Chondrocyte (in vitro differentiated cells): ENCODE data around the gene ARHGAP33. TPM values are rescaled to one million over a fixed set of nuclear protein-coding genes. Genes with fewer than 3 reads are reported as not detected.

ENCODE experiments used
- DNase-seq: peaks from one replicate; pipeline ENCODE4 v3.0.0; 2021; ENCODE audit warnings: mixed read lengths, low spot score
- H3K27ac Mint-ChIP-seq: one replicate; pipeline ENCODE4 v1.8.0; 2021; ENCODE audit warnings: mild to moderate bottlenecking, moderate library complexity, mixed read lengths; ENCODE audit not compliant: unreplicated experiment
- H3K27me3 Mint-ChIP-seq: 2 replicates; pipeline ENCODE4 v1.8.0; 2021; ENCODE audit warnings: low read depth, mixed read lengths
- H3K36me3 Mint-ChIP-seq: 2 replicates; pipeline ENCODE4 v1.8.0; 2021; ENCODE audit warnings: low read depth, mixed read lengths
- H3K4me1 Mint-ChIP-seq: 2 replicates; pipeline ENCODE4 v1.8.0; 2021; ENCODE audit warnings: low read depth, mild to moderate bottlenecking, mixed read lengths
- H3K4me3 Mint-ChIP-seq: one replicate; pipeline ENCODE4 v1.8.0; 2021; ENCODE audit warnings: mild to moderate bottlenecking, moderate library complexity, mixed read lengths; ENCODE audit not compliant: unreplicated experiment
- H3K9me3 Mint-ChIP-seq: 2 replicates; pipeline ENCODE4 v1.8.0; 2021; ENCODE audit warnings: low read depth, mixed read lengths
- total RNA-seq: library from RNA; stranded (reverse); gene quantifications from 3 replicates; pipeline ENCODE4 v1.2.1, GENCODE V29; 2021
- TF ChIP-seq, protein P1 (sequence below): fragments of 200-600 bp; sonication (generic); IDR thresholded peaks from 2 replicates; pipeline ENCODE4 v1.5.0; 2021; ENCODE audit warnings: antibody characterized with exemption, mild to moderate bottlenecking, moderate library complexity

Gene ARHGAP33
- total RNA-seq, 1 donor from 2014 or later = 8.5 TPM

DNA sequence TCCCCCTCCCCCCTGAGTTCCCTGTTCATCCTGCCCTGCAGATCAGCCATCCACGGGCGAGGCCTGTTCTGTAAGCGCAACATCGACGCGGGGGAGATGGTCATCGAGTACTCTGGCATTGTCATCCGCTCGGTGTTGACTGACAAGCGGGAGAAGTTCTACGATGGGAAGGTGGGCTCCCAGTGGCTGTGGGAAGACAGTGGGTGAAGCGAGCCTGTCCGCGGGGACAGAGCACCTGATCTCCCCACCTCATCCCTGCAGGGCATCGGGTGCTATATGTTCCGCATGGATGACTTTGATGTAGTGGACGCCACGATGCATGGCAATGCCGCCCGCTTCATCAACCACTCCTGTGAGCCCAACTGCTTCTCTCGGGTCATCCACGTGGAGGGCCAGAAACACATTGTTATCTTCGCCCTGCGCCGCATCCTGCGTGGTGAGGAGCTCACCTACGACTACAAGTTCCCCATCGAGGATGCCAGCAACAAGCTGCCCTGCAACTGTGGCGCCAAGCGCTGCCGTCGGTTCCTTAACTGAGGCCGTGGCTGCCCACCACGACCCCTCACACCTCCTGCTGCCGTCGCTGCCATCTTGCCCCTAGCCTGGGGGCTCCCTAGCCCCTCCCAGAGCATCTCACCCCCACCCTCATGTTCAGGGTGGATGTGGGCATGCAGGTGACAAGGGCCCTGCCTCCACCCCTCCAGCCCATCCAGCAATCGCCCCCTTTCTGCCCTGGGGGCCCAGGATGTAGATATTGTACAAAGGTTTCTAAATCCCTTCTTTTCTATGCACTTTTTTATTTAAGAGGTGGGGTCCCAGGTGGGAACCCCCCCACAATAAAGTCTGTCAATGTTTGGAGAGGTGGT is 37.1 kb upstream of the ARHGAP33 start:
- H3K36me3 Mint-ChIP-seq = peaks cover 19% of the 10 kb centered on the region

DNA sequence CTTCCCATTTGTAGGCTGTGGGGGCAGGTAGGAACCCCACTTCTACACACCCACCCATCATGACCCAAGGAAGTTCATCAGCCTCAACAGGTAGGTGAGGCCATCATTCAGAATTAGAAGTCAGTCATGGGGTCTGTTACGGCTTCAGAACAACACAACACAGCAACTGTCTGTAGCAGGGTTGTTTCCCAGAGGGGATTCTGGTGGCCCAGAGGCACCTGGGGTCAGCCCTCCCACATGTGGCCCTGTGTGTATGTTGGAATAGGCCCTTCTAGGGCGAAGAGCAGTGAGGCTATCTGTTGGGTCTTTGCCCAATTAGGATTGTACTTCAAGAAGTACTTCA is 36.5 kb upstream of the ARHGAP33 start:
- TF ChIP-seq, protein P1, sequence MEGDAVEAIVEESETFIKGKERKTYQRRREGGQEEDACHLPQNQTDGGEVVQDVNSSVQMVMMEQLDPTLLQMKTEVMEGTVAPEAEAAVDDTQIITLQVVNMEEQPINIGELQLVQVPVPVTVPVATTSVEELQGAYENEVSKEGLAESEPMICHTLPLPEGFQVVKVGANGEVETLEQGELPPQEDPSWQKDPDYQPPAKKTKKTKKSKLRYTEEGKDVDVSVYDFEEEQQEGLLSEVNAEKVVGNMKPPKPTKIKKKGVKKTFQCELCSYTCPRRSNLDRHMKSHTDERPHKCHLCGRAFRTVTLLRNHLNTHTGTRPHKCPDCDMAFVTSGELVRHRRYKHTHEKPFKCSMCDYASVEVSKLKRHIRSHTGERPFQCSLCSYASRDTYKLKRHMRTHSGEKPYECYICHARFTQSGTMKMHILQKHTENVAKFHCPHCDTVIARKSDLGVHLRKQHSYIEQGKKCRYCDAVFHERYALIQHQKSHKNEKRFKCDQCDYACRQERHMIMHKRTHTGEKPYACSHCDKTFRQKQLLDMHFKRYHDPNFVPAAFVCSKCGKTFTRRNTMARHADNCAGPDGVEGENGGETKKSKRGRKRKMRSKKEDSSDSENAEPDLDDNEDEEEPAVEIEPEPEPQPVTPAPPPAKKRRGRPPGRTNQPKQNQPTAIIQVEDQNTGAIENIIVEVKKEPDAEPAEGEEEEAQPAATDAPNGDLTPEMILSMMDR = no peak

More for the DNA sequence above, 37.1 kb upstream of the ARHGAP33 start:
- TF ChIP-seq, protein P1 = no peak
- peaks cover 9% of the 10 kb centered on the region for H3K4me1 Mint-ChIP-seq
- H3K9me3 Mint-ChIP-seq = no peaks in the 10 kb centered on the region
- H3K27me3 Mint-ChIP-seq = no peaks in the 10 kb centered on the region
- peak; percentile 82 for DNase-seq
- no peak overlapping the region for H3K27ac Mint-ChIP-seq
- H3K4me3 Mint-ChIP-seq = no peak overlapping the region

DNA sequence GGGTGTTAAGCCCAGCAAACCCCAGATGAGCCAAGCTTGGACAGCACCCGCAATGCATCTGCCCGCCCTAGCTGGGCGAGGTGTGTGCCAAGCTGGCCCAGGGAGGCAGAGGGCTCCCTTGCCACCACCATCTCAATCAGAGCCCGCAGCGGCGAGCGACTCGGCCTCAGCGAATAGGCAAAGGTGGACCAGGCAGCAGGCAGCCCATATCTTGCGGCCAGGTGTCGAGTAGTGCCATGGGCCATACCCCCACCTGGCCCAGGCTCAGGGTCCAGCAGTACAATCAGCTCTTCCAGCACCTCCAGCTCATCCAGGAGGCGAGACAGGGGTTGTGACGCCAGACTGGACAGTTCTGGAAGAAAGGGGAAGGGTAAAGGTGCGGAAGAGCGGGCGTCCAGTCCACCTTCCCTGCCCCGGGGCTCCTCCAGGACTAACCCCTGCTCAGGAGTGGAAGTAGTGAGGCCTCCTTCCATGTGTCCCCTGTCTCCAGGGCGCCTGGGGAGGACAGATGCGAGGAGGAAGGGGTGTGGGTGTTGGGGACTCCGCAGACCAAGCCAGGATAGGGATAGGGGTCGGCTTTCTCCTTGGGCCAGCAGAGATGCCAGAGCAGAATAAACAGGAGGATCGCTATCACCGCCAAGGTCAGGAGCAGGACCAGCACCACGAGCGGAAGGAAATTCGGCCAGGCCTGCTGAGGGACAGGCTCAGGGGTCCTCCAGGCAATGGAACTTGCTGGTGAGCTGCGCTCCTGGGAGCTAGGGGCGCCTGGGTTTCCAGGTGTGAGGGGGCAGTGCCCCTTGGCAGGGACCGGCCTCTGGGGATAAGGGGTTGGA is 35.9 kb upstream of the ARHGAP33 start:
- no peaks in the 10 kb centered on the region for H3K9me3 Mint-ChIP-seq
- peak; percentile 87 for DNase-seq
- peak overlapping the region; percentile 17 for H3K27ac Mint-ChIP-seq
- peaks cover 14% of the 10 kb centered on the region for H3K36me3 Mint-ChIP-seq
- H3K27me3 Mint-ChIP-seq = no peaks in the 10 kb centered on the region
- TF ChIP-seq, protein P1 = no peak
- H3K4me1 Mint-ChIP-seq = peaks cover 18% of the 10 kb centered on the region
- H3K4me3 Mint-ChIP-seq = peak overlapping the region; percentile 79

More for the DNA sequence above, 36.5 kb upstream of the ARHGAP33 start:
- no peak for DNase-seq
- Mint-ChIP-seq H3K27ac (no peak overlapping the region), H3K36me3 (peaks cover 19% of the 10 kb centered on the region), H3K4me1 (peaks cover 12% of the 10 kb centered on the region), H3K4me3 (no peak overlapping the region), H3K9me3 (no peaks in the 10 kb centered on the region), H3K27me3 (no peaks in the 10 kb centered on the region)

DNA sequence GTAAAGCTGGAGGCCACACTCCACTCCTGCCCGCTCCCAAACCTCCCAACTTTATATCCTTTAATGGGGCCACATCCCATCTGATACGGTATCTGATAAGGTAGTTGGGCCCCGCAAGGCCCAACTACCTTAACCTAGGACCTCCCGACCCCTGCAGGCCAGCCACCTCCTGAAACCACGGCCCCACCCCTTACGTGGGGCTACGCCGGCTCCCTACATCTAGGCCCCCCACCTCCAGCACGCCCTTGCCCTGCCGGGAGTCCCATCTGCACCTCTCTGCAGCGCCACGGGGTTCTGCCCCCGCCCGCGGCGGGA is 35.3 kb upstream of the ARHGAP33 start:
- peak overlapping the region; percentile 79 for H3K4me3 Mint-ChIP-seq
- no peaks in the 10 kb centered on the region for H3K27me3 Mint-ChIP-seq
- peaks cover 10% of the 10 kb centered on the region for H3K36me3 Mint-ChIP-seq
- peak overlapping the region; percentile 65 for H3K27ac Mint-ChIP-seq
- peaks cover 21% of the 10 kb centered on the region for H3K4me1 Mint-ChIP-seq
- no peaks in the 10 kb centered on the region for H3K9me3 Mint-ChIP-seq
- no peak for DNase-seq
- TF ChIP-seq, protein P1 = no peak

DNA sequence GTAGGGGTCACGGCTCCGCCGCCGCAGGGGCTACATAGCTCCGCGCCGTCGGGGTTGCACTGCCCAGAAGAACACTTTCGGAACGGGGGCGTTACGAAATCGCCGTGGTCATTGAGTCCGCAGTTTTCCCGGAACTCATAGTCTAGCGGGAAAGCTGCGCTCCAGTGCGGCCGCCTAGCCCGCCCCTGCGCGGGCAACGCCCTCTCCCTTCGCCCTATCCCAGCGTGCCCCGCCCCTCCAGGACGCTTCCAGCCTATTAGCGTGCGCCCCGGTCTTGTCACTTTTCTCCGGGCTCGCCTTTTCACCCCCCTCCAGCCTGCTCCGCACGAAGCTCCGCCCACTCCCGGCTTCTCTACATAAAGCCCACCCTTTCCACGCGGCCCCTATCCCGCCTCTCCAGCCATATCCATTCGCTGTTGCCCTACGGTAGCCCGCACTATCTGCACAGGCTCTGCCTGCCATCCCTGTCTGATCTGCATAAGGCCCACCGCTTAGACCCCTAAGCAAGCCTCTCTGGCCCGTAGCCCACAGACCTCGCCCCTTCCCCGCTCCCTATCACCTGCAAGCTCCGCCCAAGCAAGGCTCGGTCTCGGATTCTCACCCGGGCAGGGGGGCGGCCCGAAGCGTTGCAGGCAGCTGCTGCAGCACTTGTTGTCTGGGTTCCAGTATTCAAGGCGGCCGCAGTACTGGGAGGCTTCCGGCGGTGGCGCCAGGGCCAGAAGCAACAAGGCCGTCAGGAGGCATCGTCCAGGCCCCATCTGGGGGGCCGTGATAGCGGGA is 34.8 kb upstream of the ARHGAP33 start:
- Mint-ChIP-seq H3K27me3 (no peaks in the 10 kb centered on the region), H3K27ac (peak overlapping the region; percentile 95), H3K4me3 (peak overlapping the region; percentile 79), H3K36me3 (peaks cover 9% of the 10 kb centered on the region), H3K9me3 (no peaks in the 10 kb centered on the region), H3K4me1 (peaks cover 23% of the 10 kb centered on the region)
- peak; percentile 100 for DNase-seq
- TF ChIP-seq, protein P1 = peak; percentile 59
